GM18951 (cell line): ENCODE measurements around the gene WNK4.

Experiments
- POLR2A ChIP-seq: IDR thresholded peaks from 4 replicates; pipeline ENCODE4 v1.6.1; 2011; ENCODE audit warnings: mild to moderate bottlenecking; ENCODE audit not compliant: insufficient read length, insufficient read depth; ENCODE audit errors: extremely low read depth
- in situ Hi-C: fragments of 300-500 bp; cut with MboI; formaldehyde crosslinking; loops from one replicate; pipeline ENCODE4 v1.12.0; 2022; ENCODE audit warnings: low sequenced_read_pairs, mixed read lengths, inconsistent platforms; ENCODE audit not compliant: unreplicated experiment

Gene WNK4

DNA sequence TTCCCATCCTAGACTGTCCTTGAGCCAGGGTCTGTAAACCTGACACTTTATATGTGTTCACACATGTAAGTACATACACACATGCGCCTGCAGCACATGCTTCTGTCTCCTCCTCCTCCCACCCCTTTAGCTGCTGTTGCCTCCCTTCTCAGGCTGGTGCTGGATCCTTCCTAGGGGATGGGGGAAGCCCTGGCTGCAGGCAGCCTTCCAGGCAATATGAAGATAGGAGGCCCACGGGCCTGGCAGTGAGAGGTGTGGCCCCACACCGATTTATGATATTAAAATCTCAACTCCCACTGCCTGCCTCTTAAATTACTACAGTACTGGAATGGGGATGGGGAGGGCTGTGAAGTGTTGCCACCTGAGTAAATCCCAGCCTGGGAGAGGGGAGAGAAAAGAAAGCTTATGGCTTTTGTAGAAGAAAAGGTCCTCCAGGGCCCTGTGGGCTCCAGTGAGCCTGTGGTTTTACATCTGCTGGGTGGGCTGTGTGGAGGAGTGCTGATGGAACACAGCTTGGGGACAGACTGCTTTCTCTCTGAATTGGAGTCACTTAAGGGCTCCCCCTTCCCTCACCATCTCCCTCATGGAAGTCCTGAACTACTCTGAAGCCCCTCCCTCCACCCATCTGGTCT is 990 bp upstream of the WNK4 start:
- no peak for TF ChIP-seq POLR2A

GRCh38 chr17:42780851-42781638 is 635 bp downstream of the WNK4 start:
- in situ Hi-C loops, result no loop called here
- no peak for TF ChIP-seq POLR2A

More for the DNA sequence above, 990 bp upstream of the WNK4 start:
- in situ Hi-C loops, result no loop called here

DNA sequence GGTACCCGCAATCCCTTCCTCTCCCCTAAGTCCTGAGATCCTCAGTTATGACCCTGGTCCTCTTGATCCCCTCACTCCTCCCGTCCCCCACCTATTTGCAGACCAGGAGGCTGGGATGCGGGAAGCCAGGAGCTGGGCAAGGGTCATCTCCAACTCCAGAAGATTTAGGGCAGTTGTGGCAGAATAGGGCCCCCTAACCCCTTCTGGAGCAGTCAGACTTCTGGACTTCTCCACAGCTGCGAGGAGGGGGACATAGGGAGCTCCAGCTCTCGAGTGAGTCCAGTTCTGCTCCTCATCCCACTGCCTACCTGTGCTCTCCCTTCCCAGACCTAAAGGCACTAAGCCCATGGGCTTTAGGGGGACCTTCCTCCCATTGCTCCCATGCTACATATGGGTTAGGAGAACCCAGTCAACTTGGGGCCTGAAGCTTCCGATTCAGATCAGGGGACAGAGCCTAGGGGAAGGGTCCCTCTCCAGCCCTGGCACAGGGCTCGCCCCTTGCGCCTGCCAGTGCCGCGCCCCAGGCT is 1.3 kb downstream of the WNK4 start:
- TF ChIP-seq POLR2A, result no peak
- in situ Hi-C loops, result no loop called here

DNA sequence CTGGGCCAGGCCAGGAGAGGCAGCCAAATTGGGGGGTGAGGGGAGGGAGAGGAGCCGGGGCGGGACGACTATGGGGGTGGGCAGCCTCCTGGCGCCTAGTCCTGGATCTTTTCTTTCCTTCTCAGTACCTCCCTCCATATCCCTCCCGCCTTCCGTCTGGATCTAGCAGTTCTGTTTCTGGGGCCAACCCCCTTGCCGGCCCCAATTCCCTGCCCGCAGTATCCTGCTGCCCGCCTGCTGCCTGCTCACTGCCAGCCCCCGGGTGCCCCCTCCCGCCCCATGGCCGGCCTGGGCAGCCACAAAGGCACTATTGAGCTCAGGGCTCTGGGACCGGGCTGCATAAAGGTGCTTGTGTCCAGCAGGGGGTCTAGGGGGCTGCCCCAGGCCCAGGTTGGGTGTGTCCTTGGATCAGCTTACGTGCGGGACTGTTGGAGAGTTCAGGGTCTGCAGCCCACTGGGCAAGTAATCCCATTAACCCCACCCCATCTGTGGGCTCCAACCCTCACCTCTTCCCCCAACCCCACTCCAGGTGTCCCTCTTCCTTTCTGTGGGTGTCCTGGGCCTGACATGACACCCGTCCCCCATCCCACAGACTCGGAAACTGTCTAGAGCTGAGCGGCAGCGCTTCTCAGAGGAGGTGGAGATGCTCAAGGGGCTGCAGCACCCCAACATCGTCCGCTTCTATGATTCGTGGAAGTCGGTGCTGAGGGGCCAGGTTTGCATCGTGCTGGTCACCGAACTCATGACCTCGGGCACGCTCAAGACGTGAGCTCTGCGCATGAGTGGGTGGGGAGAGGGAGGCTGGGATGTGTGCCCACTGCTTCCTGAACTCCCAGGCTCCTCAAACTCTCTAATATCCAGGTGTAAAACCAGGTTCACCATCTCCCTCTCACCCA is 2.0 kb downstream of the WNK4 start:
- in situ Hi-C loops, result no loop called here

GRCh38 chr17:42783062-42783790 is 2.8 kb downstream of the WNK4 start:
- TF ChIP-seq POLR2A, result no peak

More for the DNA sequence above, 2.0 kb downstream of the WNK4 start:
- no peak for TF ChIP-seq POLR2A

DNA sequence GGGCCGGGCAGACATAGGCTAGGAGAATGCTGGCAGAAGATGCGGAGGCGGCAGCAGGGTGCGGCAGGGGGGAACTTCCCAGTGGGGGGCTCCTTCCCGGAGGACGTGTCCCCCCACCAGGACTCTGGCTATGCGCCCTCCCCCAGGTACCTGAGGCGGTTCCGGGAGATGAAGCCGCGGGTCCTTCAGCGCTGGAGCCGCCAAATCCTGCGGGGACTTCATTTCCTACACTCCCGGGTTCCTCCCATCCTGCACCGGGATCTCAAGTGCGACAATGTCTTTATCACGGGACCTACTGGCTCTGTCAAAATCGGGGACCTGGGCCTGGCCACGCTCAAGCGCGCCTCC is 3.4 kb downstream of the WNK4 start:
- no peak for TF ChIP-seq POLR2A
- in situ Hi-C loops, result no loop called here

More at GRCh38 chr17:42783062-42783790, 2.8 kb downstream of the WNK4 start:
- in situ Hi-C loops, result no loop called here

DNA sequence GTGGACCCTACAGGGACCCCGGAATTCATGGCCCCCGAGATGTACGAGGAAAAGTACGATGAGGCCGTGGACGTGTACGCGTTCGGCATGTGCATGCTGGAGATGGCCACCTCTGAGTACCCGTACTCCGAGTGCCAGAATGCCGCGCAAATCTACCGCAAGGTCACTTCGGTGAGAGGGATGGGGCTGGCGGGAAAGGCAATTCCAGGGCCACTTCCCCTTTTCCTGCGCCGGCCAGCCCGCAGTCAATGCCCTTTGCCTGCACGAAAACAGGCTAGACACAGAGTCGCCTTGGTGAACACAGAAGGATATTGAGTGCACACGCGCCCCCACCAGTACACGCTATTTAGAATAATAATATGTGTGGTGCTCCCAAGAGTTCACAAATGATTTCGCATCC is 4.0 kb downstream of the WNK4 start:
- no peak for TF ChIP-seq POLR2A
- in situ Hi-C loops, result no loop called here

GRCh38 chr17:42784811-42785592 is 4.6 kb downstream of the WNK4 start:
- TF ChIP-seq POLR2A, result no peak
- in situ Hi-C loops, result no loop called here

DNA sequence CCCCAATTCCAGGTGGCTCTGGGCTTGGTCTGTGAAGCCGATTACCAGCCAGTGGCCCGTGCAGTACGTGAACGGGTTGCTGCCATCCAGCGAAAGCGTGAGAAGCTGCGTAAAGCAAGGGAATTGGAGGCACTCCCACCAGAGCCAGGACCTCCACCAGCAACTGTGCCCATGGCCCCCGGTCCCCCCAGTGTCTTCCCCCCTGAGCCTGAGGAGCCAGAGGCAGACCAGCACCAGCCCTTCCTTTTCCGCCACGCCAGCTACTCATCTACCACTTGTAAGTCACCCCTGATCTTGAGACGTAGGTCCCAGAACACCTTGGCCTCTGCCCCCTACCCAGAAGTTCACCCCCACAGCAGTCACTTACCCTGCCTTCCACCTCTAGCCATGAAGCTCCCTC is 6.9 kb downstream of the WNK4 start:
- in situ Hi-C loops, result no loop called here
- TF ChIP-seq POLR2A, result no peak

DNA sequence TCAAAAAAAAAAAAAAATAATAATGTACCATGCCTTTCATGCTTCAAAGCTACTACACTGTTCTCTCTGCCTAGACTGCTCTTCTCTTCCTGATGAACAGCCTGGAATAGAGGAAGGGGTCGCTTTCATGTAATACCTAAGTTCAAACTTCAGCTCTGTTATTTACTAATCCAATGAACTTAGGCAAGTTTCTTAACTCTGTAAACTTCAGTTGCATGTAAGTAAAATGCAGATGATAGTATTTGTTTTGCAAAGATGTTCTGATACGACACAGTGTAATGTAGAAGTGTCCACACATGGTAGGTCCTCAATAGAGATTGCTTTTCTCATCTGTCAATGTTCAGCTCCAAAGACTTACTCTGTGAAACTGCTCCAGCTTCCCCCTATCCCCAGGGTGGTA is 11.5 kb downstream of the WNK4 start:
- no peak for TF ChIP-seq POLR2A
- in situ Hi-C loops, result no loop called here

GRCh38 chr17:42792545-42792944 is 12.1 kb downstream of the WNK4 start:
- no peak for TF ChIP-seq POLR2A
- in situ Hi-C loops, result no loop called here

DNA sequence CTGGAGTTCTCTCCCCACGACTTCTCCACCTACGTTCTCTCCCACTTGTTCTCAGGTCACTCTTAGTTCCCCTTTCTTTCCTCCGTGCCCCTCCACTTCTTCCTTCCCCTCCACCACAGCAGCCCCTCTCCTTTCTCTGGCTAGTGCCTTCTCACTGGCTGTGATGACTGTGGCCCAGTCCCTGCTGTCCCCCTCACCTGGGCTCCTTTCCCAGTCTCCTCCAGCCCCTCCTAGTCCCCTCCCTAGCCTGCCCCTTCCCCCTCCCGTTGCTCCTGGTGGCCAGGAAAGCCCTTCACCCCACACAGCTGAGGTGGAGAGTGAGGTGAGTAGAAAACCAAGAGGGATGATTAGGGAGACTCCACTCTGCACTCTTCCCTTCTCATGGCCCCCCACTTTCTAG is 14.7 kb downstream of the WNK4 start:
- in situ Hi-C loops, result no loop called here
- no peak for TF ChIP-seq POLR2A

DNA sequence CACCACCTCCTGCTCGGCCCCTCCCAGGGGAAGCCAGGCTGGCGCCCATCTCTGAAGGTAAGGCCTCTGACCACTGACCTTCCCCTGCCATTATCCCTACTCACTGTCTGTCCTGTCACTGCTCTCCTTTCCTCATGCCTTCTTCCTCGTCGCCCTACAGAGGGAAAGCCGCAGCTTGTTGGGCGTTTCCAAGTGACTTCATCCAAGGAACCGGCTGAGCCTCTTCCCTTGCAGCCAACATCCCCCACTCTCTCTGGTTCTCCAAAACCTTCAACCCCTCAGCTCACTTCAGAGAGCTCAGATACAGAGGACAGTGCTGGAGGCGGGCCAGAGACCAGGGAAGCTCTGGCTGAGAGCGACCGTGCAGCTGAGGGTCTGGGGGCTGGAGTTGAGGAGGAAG is 15.1 kb downstream of the WNK4 start:
- no peak for TF ChIP-seq POLR2A
- in situ Hi-C loops, result no loop called here
